Sigmoid colon (tissue), 4 donors: ENCODE results near the gene SKI.

ENCODE experiments used
- POLR2AphosphoS5 ChIP-seq, 4 donors: sonication (generic); formaldehyde crosslinking; IDR thresholded peaks; one replicate each; pipeline ENCODE4 v1.6.1; 2017; ENCODE audit warnings: antibody characterized with exemption in 4 of 4
- TF ChIP-seq, protein P1 (sequence below), 4 experiments: fragments of 450-650 bp in 3 of 4; fragments of 200-600 bp in 1 of 4; IDR thresholded peaks; one replicate each; pipeline ENCODE4 v1.5.1; 2016 to 2019; ENCODE audit warnings: antibody characterized with exemption in 4 of 4, mild to moderate bottlenecking in 3 of 4, moderate library complexity in 2 of 4

DNA sequence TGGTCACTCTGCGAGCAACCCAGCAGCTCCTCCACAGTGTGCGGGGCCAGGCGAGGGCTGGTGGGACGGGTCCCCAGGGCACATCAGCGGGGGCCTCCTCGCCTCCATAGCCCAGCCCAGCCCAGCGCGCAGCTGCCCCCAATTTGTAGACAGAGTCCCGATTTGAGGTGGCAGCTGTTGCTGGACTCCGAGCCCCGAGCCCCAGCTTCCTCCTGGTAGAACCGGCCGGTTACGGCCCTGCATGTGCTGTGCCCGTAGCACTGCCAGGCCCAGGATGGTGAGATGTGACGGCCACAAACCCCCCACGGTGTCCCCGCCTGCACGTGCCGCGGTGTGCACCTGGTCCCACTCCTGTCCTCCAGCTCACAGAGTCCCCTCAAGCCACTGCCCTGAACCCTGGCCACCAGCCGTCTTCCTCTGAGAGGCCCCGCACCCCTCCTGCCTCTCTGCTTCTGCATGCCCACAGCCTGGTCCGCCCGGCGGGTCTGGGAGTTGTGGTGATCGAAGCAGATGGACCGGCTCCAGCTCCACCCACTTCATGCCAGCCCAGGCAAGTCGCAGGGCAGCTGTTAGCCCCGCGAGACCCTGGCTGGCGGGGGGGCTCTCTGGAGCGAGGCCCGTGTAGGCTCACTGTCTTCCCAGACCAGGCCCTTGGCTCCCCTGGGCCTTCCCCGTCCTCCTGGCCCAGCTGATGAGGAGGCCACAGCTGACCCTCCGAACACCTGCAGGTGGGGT, 107.8 kb downstream of the SKI start:
- TF ChIP-seq POLR2AphosphoS5 (IDR thresholded peaks at IDR 0.05): no peak
- TF ChIP-seq, protein P1, sequence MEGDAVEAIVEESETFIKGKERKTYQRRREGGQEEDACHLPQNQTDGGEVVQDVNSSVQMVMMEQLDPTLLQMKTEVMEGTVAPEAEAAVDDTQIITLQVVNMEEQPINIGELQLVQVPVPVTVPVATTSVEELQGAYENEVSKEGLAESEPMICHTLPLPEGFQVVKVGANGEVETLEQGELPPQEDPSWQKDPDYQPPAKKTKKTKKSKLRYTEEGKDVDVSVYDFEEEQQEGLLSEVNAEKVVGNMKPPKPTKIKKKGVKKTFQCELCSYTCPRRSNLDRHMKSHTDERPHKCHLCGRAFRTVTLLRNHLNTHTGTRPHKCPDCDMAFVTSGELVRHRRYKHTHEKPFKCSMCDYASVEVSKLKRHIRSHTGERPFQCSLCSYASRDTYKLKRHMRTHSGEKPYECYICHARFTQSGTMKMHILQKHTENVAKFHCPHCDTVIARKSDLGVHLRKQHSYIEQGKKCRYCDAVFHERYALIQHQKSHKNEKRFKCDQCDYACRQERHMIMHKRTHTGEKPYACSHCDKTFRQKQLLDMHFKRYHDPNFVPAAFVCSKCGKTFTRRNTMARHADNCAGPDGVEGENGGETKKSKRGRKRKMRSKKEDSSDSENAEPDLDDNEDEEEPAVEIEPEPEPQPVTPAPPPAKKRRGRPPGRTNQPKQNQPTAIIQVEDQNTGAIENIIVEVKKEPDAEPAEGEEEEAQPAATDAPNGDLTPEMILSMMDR (IDR thresholded peaks at IDR 0.05): no peak
